B cell (primary cell): Measurements from ENCODE around the gene HYDIN. TPM values are rescaled to one million over a fixed set of nuclear protein-coding genes. Genes with fewer than 3 reads are reported as not detected.
A peak's percentile ranks its signal among the peaks of the same experiment; 100 is the strongest.

ENCODE experiments used
- ATAC-seq: fragments of 200-7000 bp; cut with Tn5 transposase; one replicate; pipeline ENCODE4 v1.10.0; 2021; ENCODE audit warnings: low read depth, mild to moderate bottlenecking, moderate number of reproducible peaks, moderate library complexity
- CTCF ChIA-PET: fragments of 350-600 bp; sonication (Branson Sonifier 250); formaldehyde crosslinking; loops from one replicate; lab custom pipeline; 2021; ENCODE audit warnings: antibody characterized with exemption, inconsistent platforms; lab: Charles Lee
- POLR2A ChIA-PET: fragments of 350-600 bp; sonication (Branson Sonifier 250); formaldehyde crosslinking; loops from one replicate; lab custom pipeline; 2021; ENCODE audit warnings: antibody characterized with exemption; lab: Charles Lee
- DNase-seq: peaks from one replicate; pipeline ENCODE4 v3.0.0; 2013
- H2AFZ ChIP-seq: 2 replicates; pipeline ENCODE4 v1.6.1; 2012; ENCODE audit warnings: mild to moderate bottlenecking, low read depth, low read length; ENCODE audit not compliant: insufficient read depth, poor library complexity, severe bottlenecking
- H3K27ac ChIP-seq, 2 donors: 1 replicate in 1 of 2; 2 replicates in 1 of 2; pipeline ENCODE4 v1.5.1; 2012 to 2013; ENCODE audit warnings: low read length in 2 of 2, mild to moderate bottlenecking in 2 of 2, moderate library complexity in 1 of 2
- H3K27me3 ChIP-seq, 4 experiments: fragments of 200-600 bp in 1 of 4; sonication (generic) in 1 of 4; replicated peaks in 1 of 4; 1 replicate in 2 of 4; 2 replicates in 2 of 4; pipeline versions ENCODE4 v1.6.1 to v1.7.0; 2013 to 2016; ENCODE audit warnings: low read length in 3 of 4, mild to moderate bottlenecking in 2 of 4, mixed read lengths in 1 of 4, moderate library complexity in 1 of 4; ENCODE audit not compliant: insufficient read depth in 4 of 4, control insufficient read depth in 3 of 4; ENCODE audit errors: control extremely low read depth in 1 of 4
- H3K36me3 ChIP-seq, 2 experiments: replicated peaks in 1 of 2; 1 replicate in 1 of 2; 2 replicates in 1 of 2; pipeline versions ENCODE4 v1.6.1 to v1.7.1; 2013; ENCODE audit warnings: low read length in 1 of 2; ENCODE audit not compliant: insufficient read depth in 2 of 2, control insufficient read depth in 1 of 2; ENCODE audit errors: control extremely low read depth in 1 of 2, extremely low read depth in 1 of 2
- H3K4me1 ChIP-seq, 2 donors: fragments of 200-600 bp in 1 of 2; sonication (generic) in 1 of 2; 1 replicate in 1 of 2; 2 replicates in 1 of 2; pipeline versions ENCODE4 v1.5.1 to v1.6.1; 2013 to 2017; ENCODE audit warnings: low read length in 2 of 2; ENCODE audit not compliant: control insufficient read depth in 2 of 2, insufficient read depth in 2 of 2
- H3K4me2 ChIP-seq: replicated peaks from 2 replicates; pipeline ENCODE3; 2012; ENCODE audit warnings: mild to moderate bottlenecking, low read depth, low read length; ENCODE audit not compliant: poor library complexity, severe bottlenecking
- H3K4me3 ChIP-seq, 5 experiments: fragments of 200-600 bp in 1 of 5; sonication (generic) in 1 of 5; 1 replicate in 3 of 5; 2 replicates in 2 of 5; pipeline versions ENCODE4 v1.5.1 to v1.7.0; 2011 to 2016; ENCODE audit warnings: low read length in 4 of 5, mild to moderate bottlenecking in 4 of 5, low read depth in 2 of 5, control low read depth in 1 of 5, moderate library complexity in 1 of 5; ENCODE audit not compliant: insufficient read depth in 1 of 5; ENCODE audit errors: control extremely low read depth in 1 of 5, extremely low read depth in 1 of 5
- H3K79me2 ChIP-seq: fragments of 200-600 bp; sonication (generic); one replicate; pipeline ENCODE4 v1.6.0; 2016; ENCODE audit warnings: low read length; ENCODE audit not compliant: control insufficient read depth, insufficient read depth
- H3K9ac ChIP-seq: fragments of 200-600 bp; sonication (generic); 2 replicates; pipeline ENCODE4 v1.6.1; 2017; ENCODE audit warnings: mild to moderate bottlenecking, low read length, moderate library complexity
- H3K9me3 ChIP-seq, 3 donors: one replicate each; pipeline versions ENCODE4 v1.6.1 to v1.7.1; 2013; ENCODE audit warnings: low read length in 2 of 3; ENCODE audit not compliant: control insufficient read depth in 2 of 3, insufficient read depth in 1 of 3; ENCODE audit errors: control extremely low read depth in 1 of 3
- H4K20me1 ChIP-seq: 2 replicates; pipeline ENCODE4 v1.6.0; 2012; ENCODE audit warnings: mild to moderate bottlenecking, low read length; ENCODE audit not compliant: insufficient read depth, control insufficient read depth, poor library complexity, severe bottlenecking
- H3K27ac Mint-ChIP-seq: one replicate; pipeline ENCODE4 v1.8.0; 2021; ENCODE audit warnings: mixed read lengths
- H3K27me3 Mint-ChIP-seq: one replicate; pipeline ENCODE4 v1.8.0; 2021; ENCODE audit warnings: mixed read lengths
- H3K4me1 Mint-ChIP-seq: one replicate; pipeline ENCODE4 v1.8.0; 2021; ENCODE audit warnings: mixed read lengths
- H3K4me3 Mint-ChIP-seq: one replicate; pipeline ENCODE4 v1.8.0; 2021; ENCODE audit warnings: mixed read lengths
- H3K9me3 Mint-ChIP-seq: one replicate; pipeline ENCODE4 v1.8.0; 2022; ENCODE audit warnings: mixed read lengths; ENCODE audit not compliant: insufficient read depth
- CTCF ChIP-seq: fragments of 200-600 bp; IDR thresholded peaks from one replicate; pipeline ENCODE4 v1.8.0; 2022; ENCODE audit warnings: antibody characterized with exemption, mild to moderate bottlenecking
- EZH2 ChIP-seq: IDR thresholded peaks from 2 replicates; pipeline ENCODE4 v1.6.1; 2012; ENCODE audit warnings: borderline replicate concordance, low read depth, mild to moderate bottlenecking, moderate library complexity, low read length; ENCODE audit not compliant: insufficient read depth, poor library complexity, severe bottlenecking
- WGBS: methylation state at CpG from one replicate; pipeline ENCODE4 v1.1.5; 2013; ENCODE audit warnings: missing lambda C conversion rate; ENCODE audit not compliant: insufficient coverage; 5-methylcytosine and 5-hydroxymethylcytosine counted together
- intact Hi-C: fragments of 100-400 bp; cut with micrococcal nuclease; formaldehyde crosslinking; loops from one replicate; pipeline ENCODE4 v1.10.0; 2022
- polyA plus RNA-seq: library from polyadenylated mRNA; depleted of rRNA; stranded (reverse); fragments of >200 nt; gene quantifications from 2 replicates; pipeline ENCODE4 v1.2.3, GENCODE V29; 2012
- total RNA-seq, 2 donors: library from RNA; stranded (reverse); fragments of 120-200 nt in 1 of 2; gene quantifications; 1 replicate in 1 of 2; 2 replicates in 1 of 2; pipeline versions ENCODE4 v1.2.3 to v1.2.4, GENCODE V29; 2013 to 2022

Gene HYDIN
- total and polyA plus RNA-seq, 2 donors (not counting 1 experiment from before 2014, with no cell fraction given): 0.10 TPM; not detected in 1

DNA sequence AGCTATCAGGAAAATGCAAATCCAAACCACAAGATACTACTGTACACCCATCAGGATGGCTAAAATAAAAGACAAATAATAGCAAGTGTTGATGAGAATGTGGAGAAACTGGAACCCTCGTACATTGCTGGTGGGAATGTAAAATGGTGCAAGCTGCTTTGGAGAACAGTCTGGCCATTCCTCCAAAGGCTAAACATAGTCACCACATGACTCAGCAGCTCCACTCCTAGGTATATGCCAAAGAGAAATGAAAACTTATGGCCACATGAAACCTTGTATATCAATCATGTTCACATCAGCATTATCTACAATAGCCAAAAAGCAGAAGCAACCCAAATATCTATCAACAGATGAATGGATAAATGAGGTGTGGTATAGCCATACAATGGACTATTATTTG, 458.0 kb downstream of the HYDIN start:
- Histone ChIP-seq H3K27me3 (no peaks in the 10 kb centered on the region), H3K27ac (no peak overlapping the region), H3K36me3 (peaks cover 2 to 63% of the 10 kb centered on the region in 2 experiments), H3K9me3 (no peaks in the 10 kb centered on the region), H4K20me1 (peaks cover 7% of the 10 kb centered on the region), H3K9ac (no peak overlapping the region), H3K4me3 (no peak overlapping the region), H3K4me2 (no peak overlapping the region), H2AFZ (no peak overlapping the region), H3K4me1 (no peaks in the 10 kb centered on the region), H3K79me2 (peaks cover 4% of the 10 kb centered on the region)
- H3K27me3 Mint-ChIP-seq: no peaks in the 10 kb centered on the region
- ChIA-PET POLR2A (no interaction called here), CTCF (no interaction called here)
- intact Hi-C loops: no loop called here
- DNase-seq: no peak
- ATAC-seq: no peak
- TF ChIP-seq EZH2: no peak
- no peak for TF ChIP-seq CTCF
- no CpG with 5 or more reads among the region's 1 CpG for WGBS
- no peak overlapping the region for H3K4me3 Mint-ChIP-seq
- H3K9me3 Mint-ChIP-seq: no peaks in the 10 kb centered on the region
- no peak overlapping the region for H3K27ac Mint-ChIP-seq
- H3K4me1 Mint-ChIP-seq: no peaks in the 10 kb centered on the region

- no peak overlapping the region for H3K27ac Mint-ChIP-seq
- POLR2A ChIA-PET: no interaction called here
These were observed 459.6 kb downstream of the HYDIN start for GRCh38 chr16:70770626-70771552.

More at GRCh38 chr16:70770626-70771552, 459.6 kb downstream of the HYDIN start:
- no peak overlapping the region for H2AFZ ChIP-seq
- Mint-ChIP-seq H3K4me3 (no peak overlapping the region), H3K9me3 (no peaks in the 10 kb centered on the region), H3K4me1 (no peaks in the 10 kb centered on the region), H3K27me3 (no peaks in the 10 kb centered on the region)
- peaks cover 4% of the 10 kb centered on the region for H3K79me2 ChIP-seq
- H3K9me3 ChIP-seq: no peaks in the 10 kb centered on the region
- ATAC-seq (peak; percentile 71), DNase-seq (peak; percentile 44)
- H3K9ac ChIP-seq: no peak overlapping the region
- peaks cover 7% of the 10 kb centered on the region for H4K20me1 ChIP-seq
- 56% methylated on average over 13 of the region's 15 CpGs for WGBS
- H3K4me3 ChIP-seq: no peak overlapping the region
- peaks cover 2 to 70% of the 10 kb centered on the region in 2 experiments for H3K36me3 ChIP-seq
- H3K27ac ChIP-seq: no peak overlapping the region
- H3K4me2 ChIP-seq: no peak overlapping the region
- intact Hi-C loops: no loop called here
- H3K4me1 ChIP-seq: no peaks in the 10 kb centered on the region
- no peaks in the 10 kb centered on the region for H3K27me3 ChIP-seq
- CTCF ChIA-PET: interaction anchor here (0.6 to 2.3 kb wide), 14 partner anchors 9 to 729 kb away, joined by 3 to 11 read pairs (median 5); partner anchors contain the start of gene VAC14
- TF ChIP-seq EZH2 (no peak), CTCF (peak; percentile 88)
